NCI-H1105 (cell line): ENCODE measurements around the gene SLC16A5.
"Not testable (repeated sequence)": the region's sequence is repeated elsewhere in the genome, so short reads cannot be mapped to it uniquely, and the experiment has no call there.

ENCODE experiments used
- DNase-seq: peaks from one replicate; lab custom pipeline; 2025; lab: John Stamatoyannopoulos, UW

The SLC16A5 gene

DNA sequence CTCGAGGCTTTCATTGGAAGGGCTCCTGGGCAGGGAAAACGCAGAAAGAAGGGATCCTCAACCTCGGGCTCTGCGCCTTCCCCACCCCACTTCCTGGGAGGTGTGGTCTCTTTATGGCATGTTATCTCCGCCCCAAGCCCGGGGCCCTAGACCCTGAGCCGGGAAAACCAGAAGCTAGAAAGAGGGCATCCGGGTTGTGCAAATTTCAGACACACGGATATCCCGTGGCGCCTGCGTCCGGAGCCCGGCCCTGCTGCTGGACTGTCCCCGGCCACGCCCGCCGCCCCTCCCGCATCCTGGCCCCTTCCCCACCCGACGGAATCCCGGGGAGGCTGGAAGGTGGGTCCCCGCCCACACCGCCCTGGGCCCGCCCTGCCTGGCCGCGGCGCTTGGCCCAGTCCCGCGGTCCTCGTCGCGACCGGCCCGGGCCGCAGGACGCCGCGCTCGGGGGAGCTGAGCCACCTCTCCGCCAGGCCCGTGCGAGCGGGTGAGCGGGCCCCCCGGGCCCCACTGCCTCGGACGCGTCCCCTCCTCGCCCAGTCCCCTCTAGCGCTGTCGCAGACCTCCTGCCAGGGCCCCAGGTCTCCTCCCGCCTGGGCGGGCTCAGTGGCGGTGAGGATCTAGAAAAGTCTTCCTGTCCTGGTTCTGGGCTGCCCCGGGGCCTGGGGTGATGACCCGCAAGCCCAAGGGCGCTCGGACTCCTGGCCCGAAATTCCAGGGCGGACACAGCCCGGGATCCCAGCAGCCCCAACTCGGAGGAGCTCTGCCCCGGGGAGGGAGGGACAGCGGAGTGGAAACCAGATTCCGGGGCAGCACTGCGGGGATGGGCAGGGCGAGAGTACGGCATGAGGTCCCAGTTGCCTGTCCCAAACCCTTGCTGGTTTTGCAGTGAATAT, at the start of gene SLC16A5:
SLC16A5 (plus strand) TSS at position 397 of the 896 bp plus-strand sequence. CDS start 5,683 bp downstream, outside the sequence.
- no peak for DNase-seq

- no peak for DNase-seq
Measured at GRCh38 chr17:75039238-75039637, 48.5 kb upstream of the SLC16A5 start.

- DNase-seq, result no peak
Measured at GRCh38 chr17:75041656-75042280, 46.0 kb upstream of the SLC16A5 start.

DNA sequence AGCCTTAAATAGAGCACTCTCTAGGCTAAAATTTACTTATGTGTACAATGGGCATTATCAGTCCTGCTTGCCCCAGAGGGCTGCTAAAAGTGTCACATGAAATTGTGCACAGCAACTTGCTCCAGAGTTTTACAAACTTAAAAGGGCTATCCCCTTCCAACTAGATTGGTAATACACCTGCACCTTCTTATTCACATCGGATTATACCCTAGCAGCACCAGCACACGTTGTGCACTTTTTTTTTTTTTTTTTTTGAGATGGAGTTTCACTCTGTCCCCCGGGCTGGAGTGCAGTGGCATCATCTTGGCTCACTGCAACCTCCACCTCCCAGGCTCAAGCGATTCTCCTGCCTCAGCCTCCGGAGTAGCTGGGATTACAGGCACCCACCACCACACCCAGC, 44.0 kb upstream of the SLC16A5 start:
- DNase-seq, result not testable (repeated sequence)

DNA sequence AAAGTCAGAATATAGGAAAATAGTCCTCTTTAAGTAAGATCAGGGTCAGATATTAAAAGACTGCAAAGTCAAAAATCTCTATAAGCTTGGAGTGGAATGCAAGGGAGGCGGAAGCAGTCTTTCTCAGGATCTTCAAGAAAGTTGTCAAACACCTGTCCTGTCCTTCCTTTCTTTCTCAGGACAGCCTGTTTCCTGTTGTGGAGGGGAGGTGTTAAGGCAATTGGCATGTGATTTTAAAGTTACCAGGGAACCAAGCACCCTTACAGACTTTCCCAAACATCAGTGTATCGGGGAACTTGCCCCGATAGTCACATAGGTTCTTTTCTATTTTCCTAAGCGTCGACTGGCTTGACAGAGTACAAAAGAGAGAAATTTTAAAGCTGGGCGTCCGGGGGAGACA, 43.0 kb upstream of the SLC16A5 start:
- DNase-seq, result no peak

DNA sequence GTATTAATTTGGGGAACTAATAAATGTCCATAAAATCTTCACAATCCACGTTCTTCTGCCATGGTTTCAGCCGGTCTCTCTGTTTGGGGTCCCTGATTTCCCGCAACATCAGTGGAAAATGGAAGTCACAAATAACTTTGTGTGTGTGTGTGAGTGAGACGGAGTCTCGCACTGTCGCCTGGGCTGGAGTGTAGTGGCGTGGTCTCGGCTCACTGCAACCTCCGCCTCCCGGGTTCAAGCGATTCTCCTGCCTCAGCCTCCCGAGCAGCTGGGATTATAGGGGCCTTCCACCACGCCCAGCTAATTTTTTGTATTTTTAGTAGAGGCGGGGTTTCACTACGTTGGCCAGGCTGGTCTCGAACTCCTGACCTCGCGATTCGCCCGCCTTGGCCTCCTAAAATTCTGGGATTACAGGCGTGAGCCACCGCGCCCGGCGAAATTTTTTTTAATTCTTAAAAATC, 41.8 kb upstream of the SLC16A5 start:
- DNase-seq, result not testable (repeated sequence)

GRCh38 chr17:75046407-75047289, 41.1 kb upstream of the SLC16A5 start, which contains the start of the genes ATP5PD and KCTD2:
ATP5PD (minus strand) TSS chr17:75046969; CDS start chr17:75042650, 4,319 bp downstream.
KCTD2 (plus strand) TSS chr17:75047225; CDS start chr17:75047251, 26 bp downstream.
- peak; percentile 93 for DNase-seq

DNA sequence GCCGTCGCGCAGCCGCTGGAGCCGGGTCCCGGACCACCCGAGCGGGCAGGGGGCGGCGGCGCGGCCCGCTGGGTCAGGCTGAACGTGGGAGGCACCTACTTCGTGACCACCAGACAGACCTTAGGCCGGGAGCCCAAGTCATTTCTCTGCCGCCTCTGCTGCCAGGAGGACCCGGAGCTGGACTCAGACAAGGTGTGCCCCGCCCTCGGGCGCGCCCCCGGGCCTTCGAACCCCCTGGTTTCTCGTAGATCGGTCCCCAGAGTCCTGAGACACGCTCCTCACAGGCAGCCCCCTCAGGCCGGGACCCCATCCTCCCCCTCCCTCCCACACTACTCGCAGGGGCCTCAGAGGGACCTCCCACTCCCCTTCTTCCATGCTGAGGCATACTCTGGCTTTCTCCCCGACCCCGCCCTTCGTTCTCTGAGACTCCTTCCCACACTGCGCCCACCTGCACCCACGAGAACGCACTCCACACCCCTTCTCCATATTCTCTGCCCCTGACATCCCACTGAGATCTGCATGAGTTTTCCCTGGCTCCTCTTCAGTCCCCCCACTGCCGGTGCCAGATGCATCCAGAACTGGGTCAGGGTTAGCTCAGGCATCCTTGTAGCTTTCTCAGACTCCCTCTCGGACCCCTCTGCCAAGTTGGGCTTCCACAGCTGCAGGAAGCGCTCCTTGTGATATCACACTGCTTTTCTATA, 40.2 kb upstream of the SLC16A5 start:
- DNase-seq, result no peak

- DNase-seq, result no peak
Measured at GRCh38 chr17:75048249-75048878, 39.4 kb upstream of the SLC16A5 start.

DNA sequence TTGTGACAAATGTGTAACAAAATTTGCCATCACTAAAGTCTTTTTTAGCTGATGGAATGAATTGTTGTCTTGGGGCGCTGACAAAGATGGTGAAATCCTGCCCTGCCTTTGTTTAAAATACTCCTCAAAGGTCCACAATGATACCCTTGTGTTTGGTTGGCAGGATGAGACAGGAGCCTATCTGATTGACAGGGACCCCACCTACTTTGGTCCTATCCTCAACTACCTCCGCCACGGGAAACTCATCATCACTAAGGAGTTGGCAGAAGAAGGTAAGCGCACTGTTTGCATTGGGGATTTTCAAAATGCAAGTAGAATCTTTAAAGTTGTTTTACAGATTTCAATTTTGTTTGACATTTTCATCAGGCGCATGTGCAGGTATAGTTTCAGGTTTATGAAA, 38.7 kb upstream of the SLC16A5 start:
- DNase-seq, result no peak

- no peak for DNase-seq
Measured at GRCh38 chr17:75049706-75050105, 38.0 kb upstream of the SLC16A5 start.

- DNase-seq, result no peak
Measured at GRCh38 chr17:75051941-75052340, 35.8 kb upstream of the SLC16A5 start.

GRCh38 chr17:75059369-75060345, 28.1 kb upstream of the SLC16A5 start:
- DNase-seq, result no peak

DNA sequence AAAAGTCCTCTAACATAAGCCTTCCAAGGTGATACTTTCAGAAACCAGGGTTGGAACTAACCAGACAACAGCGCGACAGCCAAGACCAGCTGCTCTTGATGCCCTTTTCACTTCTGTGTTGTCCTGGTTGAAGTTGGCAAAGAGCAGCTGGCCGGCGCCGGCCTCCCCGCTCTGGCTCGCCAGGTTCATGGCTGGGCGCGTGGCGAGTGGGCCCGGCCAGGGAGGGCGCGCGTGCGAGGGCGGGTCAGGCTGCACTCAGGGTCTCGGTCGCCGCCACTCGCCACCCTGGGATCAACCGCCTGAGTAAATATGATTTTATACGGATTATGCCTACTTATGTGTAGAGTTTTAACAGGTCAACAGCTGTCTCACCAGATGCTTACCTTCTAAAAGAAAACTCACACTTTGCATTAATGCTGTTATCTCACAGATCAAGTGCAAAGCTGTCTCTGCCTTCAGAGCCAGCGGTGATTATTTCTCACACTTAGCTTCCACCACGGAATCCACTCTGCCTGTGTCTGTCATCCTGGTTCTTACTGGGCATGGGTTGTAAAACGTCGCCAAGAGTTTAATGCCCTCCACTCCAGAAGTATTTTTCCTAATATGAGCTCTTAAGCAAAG, 27.2 kb upstream of the SLC16A5 start:
- DNase-seq, result no peak

DNA sequence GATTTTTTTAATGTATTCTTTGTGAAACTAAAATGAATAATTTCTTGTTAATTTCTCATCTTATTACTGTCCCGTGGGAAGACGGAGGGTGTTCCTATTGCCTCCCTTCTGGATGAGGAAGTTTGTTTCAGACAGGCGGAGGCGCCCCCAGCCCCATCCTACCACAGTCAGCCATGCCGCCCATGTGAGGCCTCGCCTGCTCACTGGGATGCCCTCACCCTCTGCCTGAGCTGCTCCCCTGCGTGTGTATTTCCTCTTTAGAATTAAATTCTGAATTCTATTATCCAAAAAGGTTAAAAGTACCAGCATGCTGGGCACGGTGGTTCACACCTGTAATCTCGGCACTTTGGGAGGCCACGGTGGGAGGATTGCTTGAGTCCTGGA, 26.7 kb upstream of the SLC16A5 start:
- no peak for DNase-seq

DNA sequence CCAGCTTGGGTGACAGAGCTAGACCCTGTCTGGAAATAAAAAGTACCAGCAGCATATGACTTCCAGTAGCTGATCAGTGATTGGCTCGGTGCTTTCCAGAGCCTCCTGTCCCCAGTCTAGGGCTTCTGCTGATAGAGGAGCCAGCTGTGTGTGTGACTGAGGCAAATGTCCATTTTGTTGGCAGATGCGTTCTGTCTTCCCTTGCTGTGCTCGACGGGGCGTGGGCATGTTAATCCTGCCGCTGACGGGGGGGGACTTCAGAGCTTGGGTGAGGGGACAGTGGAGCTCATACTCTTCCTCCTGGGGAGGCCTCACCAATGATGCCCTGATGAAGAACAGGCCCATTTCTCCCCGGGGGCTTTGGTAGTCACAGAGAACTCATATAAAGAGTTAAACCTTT, 26.1 kb upstream of the SLC16A5 start:
- no peak for DNase-seq

DNA sequence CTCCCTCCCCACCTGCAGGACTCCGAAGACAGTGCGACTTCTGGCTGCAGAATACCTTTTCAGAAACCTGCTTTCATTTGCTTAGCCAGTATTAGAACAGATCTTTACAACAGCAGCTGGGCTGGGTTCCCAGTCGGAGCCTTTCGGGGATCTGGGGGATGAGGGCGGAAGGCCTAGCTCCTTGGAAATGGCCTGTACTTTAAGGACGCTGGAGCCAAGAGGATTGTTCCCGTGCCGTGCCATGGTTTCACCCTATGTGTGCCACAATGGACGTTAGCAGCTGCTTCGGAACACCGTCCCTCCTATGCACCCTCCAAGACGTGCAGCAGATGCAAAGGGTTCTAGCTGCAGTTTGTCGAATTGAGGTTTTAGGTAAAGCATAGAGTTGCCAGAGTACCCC, 24.6 kb upstream of the SLC16A5 start:
- DNase-seq, result no peak

- no peak for DNase-seq
Measured at GRCh38 chr17:75063626-75064025, 24.1 kb upstream of the SLC16A5 start.

DNA sequence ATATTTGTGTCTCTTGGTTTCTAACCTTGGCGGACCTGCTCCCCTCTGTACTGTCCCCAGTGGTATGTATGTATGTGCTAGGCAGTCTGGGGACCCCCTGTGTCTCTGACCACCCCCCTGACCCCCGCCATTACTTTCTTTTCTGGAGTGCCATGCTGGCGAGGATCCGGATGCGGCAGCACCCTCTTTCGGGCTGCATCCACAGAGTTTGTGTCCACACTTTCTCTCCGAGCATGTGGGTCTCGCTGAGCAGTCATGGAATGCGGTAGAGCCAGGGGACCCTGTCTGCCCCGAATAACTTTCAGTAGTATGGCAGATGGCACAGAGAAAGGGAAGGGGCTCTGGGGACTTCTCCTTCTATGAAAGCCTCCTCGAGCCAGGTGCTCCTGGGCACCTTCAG, 23.7 kb upstream of the SLC16A5 start:
- no peak for DNase-seq
